Stimulated activated CD4-positive, alpha-beta T cell treated with anti-CD3 and anti-CD28 coated beads, Interleukin-1b, Interleukin-23, amount 100 ng/mL, for 1 hour (primary cell): ENCODE results near the gene HMCN1.
"Not testable (repeated sequence)": the region's sequence is repeated elsewhere in the genome, so short reads cannot be mapped to it uniquely, and the experiment has no call there.

Experiments
- DNase-seq, 2 donors: peaks; one replicate each; pipeline ENCODE4 v3.0.0-alpha.2; 2020; ENCODE audit warnings: low read depth in 2 of 2

HMCN1 gene

GRCh38 chr1:186202271-186202764 is 468.1 kb downstream of the HMCN1 start:
- DNase-seq = no peak

- DNase-seq = no peak
Observed at GRCh38 chr1:186202776-186203175, 468.6 kb downstream of the HMCN1 start.

- DNase-seq = no peak
Observed at GRCh38 chr1:186206048-186206570, 471.9 kb downstream of the HMCN1 start.

GRCh38 chr1:186207391-186208085 is 473.3 kb downstream of the HMCN1 start:
- DNase-seq = no peak

- DNase-seq = no peak
Observed at GRCh38 chr1:186208405-186209129, 474.4 kb downstream of the HMCN1 start.

- DNase-seq = no peak
Observed at GRCh38 chr1:186210258-186210657, 476.1 kb downstream of the HMCN1 start.

- DNase-seq = not testable (repeated sequence)
Observed at GRCh38 chr1:186211583-186211982, 477.4 kb downstream of the HMCN1 start.

GRCh38 chr1:186212568-186213224 is 478.5 kb downstream of the HMCN1 start:
- no peak for DNase-seq

GRCh38 chr1:186213225-186213607 is 479.0 kb downstream of the HMCN1 start:
- no peak for DNase-seq

GRCh38 chr1:186214791-186215190 is 480.6 kb downstream of the HMCN1 start:
- no peak for DNase-seq

- DNase-seq = no peak
Observed at GRCh38 chr1:186215636-186216035, 481.4 kb downstream of the HMCN1 start.

- DNase-seq = no peak
Observed at GRCh38 chr1:186218654-186219352, 484.6 kb downstream of the HMCN1 start.

GRCh38 chr1:186220067-186220466 is 485.9 kb downstream of the HMCN1 start:
- no peak for DNase-seq

- no peak for DNase-seq
Observed at GRCh38 chr1:186220911-186221310, 486.7 kb downstream of the HMCN1 start.

- no peak for DNase-seq
Observed at GRCh38 chr1:186225096-186225495, 490.9 kb downstream of the HMCN1 start.

- DNase-seq = no peak
Observed at GRCh38 chr1:186228749-186229148, 494.6 kb downstream of the HMCN1 start.

GRCh38 chr1:186231861-186232436 is 497.8 kb downstream of the HMCN1 start:
- DNase-seq = no peak

- no peak for DNase-seq
Observed at GRCh38 chr1:186234976-186235686, 500.9 kb downstream of the HMCN1 start.

GRCh38 chr1:186235696-186236095 is 501.5 kb downstream of the HMCN1 start:
- no peak for DNase-seq

- no peak for DNase-seq
Observed at GRCh38 chr1:186236921-186237320, 502.7 kb downstream of the HMCN1 start.

GRCh38 chr1:186239171-186239570 is 505.0 kb downstream of the HMCN1 start:
- no peak for DNase-seq
